Suprapubic skin (tissue), 4 donors: ENCODE results near the gene CDH22.

Source experiments
- CTCF ChIP-seq, 2 donors: fragments of 200-600 bp in 1 of 2; fragments of 450-650 bp in 1 of 2; sonication (generic) in 1 of 2; IDR thresholded peaks; one replicate each; pipeline ENCODE4 v1.5.1; 2016 to 2019; ENCODE audit warnings: antibody characterized with exemption in 2 of 2, mild to moderate bottlenecking in 1 of 2, moderate library complexity in 1 of 2
- POLR2A ChIP-seq, 2 donors: fragments of 450-650 bp; IDR thresholded peaks; one replicate each; pipeline ENCODE4 v1.6.1; 2017; ENCODE audit warnings: antibody characterized with exemption in 2 of 2, mild to moderate bottlenecking in 2 of 2, moderate library complexity in 2 of 2
- POLR2AphosphoS5 ChIP-seq, 3 donors: sonication (generic); formaldehyde crosslinking; IDR thresholded peaks; one replicate each; pipeline ENCODE4 v1.6.1; 2017; ENCODE audit warnings: antibody characterized with exemption in 3 of 3

- TF ChIP-seq CTCF (IDR thresholded peaks at IDR 0.05) (no peak), POLR2A (IDR thresholded peaks at IDR 0.05) (no peak), POLR2AphosphoS5 (IDR thresholded peaks at IDR 0.05) (no peak)
These were observed 43.2 kb upstream of the CDH22 start for GRCh38 chr20:46351357-46352058.
